Activated CD4-positive, alpha-beta T cell treated with anti-CD3 and anti-CD28 coated beads, Interleukin-2, Interleukin-4, amounts not matched to agents 100 ng/mL and 50 ng/mL, durations not matched to agents 16 hours and 8 hours (primary cell): ENCODE measurements around the gene KRT17.
A peak's percentile ranks its signal among the peaks of the same experiment; 100 is the strongest.

Experiments
- DNase-seq: peaks from one replicate; pipeline ENCODE4 v3.0.0-alpha.2; 2020; ENCODE audit warnings: low spot score

The KRT17 gene

DNA sequence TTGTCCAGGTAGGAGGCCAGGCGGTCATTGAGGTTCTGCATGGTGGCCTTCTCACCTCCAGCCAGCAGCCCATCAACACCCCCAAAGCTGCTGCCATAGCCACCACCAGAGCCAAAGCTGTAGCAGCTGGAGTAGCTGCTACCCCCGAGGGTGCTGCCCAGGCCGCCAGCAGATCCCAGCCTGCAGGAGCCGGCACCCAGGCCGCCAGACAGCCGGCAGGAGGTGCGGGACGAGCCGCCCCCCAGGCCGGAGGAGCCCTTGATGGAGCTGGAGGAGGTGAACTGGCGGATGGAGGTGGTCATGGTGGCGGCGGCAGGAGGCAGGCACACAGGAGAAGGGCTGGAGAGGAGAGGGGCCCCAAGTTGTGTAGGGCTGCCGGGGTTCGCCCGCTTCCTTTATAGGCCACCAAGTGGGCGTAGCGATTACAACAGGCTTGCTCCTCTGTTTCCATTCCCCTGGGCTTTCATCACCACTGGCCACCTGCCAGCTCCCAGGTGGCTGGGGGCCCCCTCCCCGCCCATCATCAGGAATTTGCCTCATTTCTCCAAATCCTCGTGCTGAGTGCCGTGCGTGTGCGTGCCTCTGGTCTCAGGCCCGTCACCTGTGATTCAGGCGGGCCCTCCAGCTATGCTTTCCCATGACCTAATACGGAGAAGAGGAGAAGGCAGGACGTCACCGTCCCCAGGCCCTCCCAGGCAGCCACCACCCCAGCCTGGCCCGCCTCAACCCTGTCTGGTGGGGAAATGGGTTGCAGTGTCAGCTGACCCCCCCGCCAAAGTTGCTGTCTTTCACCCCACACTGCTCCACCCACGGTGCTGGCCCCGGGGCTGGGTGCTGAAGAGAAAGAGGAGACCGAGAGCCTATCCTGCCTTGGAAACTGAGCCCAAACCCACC, at the start of gene KRT17:
Gene KRT17 (minus strand): TSS at position 368 of the 894 bp plus-strand sequence. CDS start 66 bp downstream, at position 302.
- DNase-seq: no peak

GRCh38 chr17:41672153-41672552, 47.8 kb upstream of the KRT17 start:
- DNase-seq: no peak

DNA sequence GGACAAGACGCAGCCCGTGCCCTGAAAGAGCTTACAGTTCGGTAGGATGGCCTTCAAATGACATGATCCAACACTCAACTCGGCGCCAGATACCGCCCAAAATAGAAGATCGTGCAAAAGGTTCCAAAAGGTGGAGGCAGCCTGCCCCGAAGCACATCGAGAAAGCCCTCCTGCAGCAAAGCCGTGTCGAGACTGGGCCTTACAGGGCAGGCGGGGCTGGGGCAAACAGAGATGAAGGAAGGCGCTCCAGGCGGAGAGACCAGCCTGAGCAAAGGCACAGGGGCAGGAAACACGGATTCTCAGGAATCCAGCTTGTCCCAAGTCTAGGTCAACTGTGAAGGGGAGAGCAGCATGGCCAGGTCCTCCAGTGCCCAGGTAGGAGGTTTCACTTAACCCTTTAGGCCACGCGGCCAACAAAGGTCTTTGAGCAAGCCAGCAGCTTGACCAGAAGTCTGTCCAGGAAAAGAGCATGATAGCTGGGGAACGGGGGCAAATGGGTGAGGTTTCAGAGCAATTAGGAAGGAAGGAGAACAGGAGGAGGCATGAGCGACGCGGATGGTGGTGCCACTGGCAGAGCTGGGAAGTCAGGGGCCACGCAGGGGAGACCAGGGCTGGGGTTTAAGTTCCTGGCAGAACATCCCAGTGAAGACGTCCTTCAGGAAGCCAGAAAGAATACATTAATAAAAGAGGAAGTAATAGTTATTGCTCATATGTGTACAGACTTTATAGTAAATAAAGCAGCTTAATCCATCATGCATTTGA, 43.1 kb upstream of the KRT17 start:
- no peak for DNase-seq

DNA sequence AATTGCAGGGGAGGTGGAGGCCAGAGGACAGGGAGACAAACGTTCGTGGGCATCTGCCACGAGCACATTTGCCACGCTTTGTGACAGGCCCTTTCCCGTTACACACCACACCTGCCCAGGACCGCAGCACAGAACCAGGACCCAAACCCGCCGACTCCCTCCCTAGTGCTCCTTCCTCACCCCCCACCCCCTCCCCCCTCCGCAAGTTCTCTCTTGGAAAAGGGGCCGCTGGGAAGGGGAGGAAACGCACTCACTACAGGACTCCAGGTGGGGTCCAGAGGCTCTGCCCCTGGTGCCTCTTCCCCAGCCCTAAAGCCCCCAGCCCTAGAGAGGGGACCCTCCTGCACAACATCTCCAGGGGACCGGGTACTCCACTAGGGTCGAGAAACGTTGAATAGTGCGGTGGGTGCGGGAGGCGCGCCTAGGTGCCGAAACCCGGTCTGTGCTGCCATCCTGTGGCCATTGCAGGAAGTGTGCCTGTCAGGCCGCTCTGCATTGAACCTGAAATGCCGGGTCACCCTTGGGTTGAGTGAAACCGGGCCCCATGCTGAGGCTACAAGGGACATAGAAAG, 42.4 kb upstream of the KRT17 start:
- peak; percentile 91 for DNase-seq

- DNase-seq: peak; percentile 64
Measured at GRCh38 chr17:41666237-41666641, 41.9 kb upstream of the KRT17 start.

DNA sequence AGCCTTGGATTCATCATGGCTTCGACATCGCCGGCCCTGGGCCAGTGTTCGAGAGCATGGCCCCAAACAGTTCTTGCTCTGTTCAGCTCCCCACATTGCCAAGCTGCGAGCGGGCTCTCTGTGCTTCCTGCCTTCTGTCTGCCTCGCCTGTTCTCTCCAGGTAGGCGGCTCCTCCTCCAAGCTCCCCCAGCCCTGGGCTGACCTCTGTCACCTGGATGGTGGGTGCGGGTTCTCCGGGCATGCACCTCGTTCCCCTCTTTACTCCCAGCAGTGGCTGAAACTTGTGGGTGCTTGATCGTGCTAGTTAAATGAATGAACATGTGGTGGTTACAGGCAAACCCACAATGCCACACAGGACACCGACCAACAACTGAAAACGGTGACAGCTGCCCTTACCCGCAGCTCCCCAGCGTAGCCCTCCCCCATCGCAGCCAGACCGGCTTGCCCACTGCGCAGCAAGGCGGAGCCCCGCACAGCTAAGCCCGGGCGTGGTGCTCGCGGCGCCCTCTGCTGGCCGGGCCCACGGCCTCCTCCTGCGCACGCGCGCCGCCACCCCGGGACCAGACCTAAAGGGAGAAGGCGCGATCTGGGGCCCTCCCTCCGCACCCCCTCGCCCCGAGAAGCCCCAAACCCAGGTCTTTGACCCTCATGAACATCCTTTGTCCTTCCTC, 41.3 kb upstream of the KRT17 start:
- DNase-seq: peak; percentile 91

- no peak for DNase-seq
Measured at GRCh38 chr17:41664587-41665565, 40.5 kb upstream of the KRT17 start.

GRCh38 chr17:41664172-41664457, 39.7 kb upstream of the KRT17 start:
- no peak for DNase-seq

DNA sequence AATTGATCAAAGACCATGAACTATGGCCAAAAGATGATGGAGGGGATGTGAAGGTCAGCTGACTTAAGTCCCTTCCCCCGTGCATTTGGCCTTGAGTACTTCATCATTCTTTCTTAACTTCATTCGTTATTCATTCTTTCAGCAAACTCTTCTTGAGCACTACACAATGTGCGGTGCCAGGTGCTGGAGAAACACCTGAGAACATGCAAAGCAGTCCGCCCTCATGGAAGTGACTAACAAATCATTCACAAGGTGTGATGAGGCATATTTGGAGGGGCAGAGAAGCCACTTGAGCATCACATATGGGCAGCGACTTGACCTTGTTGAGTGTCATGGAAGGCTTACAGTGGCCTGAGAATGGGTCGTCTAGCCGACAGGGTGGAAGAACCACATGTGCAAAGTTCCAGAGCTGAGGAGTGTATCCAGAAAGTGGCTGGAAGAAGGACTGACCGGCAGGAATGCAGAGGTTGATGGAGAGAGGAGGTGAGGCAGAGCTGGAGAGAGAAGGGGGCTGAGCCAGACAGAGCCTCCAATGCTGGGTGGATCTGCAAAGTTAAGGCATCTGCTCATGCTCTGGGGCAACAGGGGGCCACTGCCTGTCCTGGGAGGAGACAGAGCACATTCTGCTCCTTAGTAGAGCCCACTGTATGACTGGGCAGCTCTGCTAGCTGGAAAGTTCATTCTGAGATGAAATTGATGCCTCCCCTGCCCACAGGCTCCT, 39.2 kb upstream of the KRT17 start:
- DNase-seq: no peak

DNA sequence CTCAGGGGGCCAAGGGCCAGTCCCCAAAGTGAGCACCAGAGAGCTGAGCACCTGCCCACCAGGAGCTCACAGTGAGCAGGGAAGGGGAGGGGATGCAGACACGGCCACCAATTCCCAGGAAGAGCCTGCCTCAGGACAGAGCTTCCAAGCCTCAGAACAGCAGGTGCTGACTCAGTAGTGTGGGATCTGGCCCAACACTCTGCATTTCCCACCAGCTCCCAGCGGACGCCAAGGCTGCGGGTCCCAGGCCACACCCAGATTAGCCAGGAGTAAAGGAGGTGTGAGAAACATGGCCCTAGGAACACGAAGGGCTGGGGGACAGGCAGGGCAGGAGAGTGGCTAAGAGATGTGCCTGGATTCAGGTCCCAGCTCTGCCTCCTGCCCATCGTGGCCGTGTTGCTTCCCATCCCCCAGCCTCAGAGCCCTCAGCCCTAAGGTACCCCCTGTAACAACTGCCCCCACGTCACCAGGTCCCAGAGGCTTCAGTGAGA, 35.9 kb upstream of the KRT17 start:
- DNase-seq: no peak

- no peak for DNase-seq
Measured at GRCh38 chr17:41659427-41660212, 35.2 kb upstream of the KRT17 start.

DNA sequence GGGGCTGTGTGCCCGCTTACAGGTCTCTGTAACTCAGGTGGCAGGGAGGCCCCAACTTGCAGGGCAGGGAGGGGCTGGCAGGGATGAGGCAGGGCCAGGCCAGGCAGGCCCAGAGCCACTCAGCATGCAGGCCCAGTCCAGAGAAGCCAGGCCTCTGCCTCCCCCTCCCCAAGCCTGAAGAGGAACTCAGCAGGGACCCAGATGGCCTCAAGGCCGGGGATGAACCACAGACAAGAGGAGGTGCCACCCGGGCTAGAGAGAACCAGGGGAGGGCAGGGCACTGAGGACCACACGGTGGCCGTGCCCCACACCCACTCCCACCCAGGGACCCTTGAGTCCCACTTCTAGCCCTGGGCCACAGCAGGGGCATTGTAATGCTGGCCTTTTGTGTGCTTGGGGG, 34.5 kb upstream of the KRT17 start:
- DNase-seq: no peak

DNA sequence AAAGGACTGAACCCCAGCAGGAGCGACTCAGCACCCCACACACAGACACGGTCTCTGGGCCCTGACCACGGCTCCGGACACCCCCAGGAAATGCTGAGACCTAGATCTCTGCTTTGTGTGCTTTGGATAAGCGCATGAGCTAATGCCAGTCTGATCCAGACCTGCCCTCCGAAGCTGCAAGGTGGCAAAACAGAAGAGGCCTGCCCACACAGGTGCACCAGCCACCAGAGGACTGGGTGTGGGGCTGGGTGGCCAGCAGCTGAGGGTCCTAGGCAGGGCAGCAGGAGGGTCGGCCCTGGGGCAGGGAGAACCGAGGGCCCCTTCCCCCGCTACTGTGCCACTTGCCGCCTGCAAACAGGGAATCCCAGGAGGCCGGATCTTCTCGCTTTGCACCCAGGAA, 33.6 kb upstream of the KRT17 start:
- DNase-seq: no peak

DNA sequence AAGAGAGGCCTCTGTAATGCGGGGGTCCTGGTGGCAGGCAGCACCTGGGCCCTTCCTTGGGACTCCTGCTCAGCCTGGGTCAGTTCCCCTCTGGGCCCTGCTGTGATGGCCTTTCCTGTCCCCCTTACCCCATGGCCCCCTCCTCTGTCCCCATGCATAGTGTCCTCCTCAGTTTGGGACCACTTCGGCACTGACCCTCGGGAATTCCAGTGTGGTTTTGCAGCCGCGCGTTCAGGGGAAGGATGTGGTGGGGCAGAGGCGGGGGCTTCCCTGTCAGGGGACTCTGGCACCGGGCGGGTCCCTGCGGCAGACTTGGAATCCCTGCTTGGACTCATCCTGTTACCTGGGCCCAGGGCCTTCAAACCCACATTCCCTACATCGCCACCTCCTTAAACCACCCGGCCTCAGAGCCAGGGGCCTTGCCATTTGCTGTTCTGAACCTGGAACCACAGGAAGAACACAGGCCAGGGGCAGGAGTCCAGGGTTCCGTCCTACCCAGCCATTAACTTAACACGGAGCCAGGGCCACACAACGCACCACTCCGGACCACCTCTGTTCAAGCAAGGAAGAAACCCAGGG, 32.9 kb upstream of the KRT17 start:
- no peak for DNase-seq

DNA sequence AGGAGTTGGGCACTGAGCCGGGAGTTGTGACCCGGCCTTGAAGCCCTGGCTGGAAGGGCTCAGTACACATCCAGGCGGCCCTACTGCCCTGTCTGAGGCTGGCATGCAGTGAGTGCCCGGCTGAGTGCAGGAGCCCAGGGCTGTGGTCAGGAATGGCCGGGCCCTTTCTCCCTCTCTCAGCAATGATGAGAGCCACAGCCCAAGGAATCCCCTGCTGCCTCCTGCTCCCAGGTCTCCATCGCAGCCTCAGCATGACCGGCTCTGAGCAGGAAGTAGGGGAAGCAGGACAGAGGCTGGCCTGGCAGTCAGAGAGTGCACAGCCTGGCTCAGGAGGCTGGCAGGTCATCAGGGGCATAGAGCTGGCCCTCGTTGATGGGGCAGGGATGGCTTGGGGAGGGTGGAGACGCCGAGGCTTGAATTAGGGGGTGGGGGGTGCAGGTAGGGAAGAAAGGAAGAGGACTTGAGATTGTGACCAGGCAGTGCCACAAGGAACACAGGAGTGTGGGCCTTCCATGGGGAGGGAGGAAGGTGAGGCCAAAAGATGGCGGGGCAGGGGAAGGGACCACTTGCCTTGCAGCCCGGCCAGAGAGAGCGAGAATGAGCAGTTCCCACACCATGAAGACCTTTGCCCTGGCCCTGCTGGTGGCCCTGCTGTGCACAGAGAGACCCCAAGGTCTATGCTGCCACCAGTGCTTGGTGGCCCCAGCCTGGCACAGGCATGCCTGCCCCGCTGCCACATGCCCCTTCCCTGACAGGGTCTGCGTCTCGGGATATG, 32.1 kb upstream of the KRT17 start:
- no peak for DNase-seq

- no peak for DNase-seq
Measured at GRCh38 chr17:41655611-41656111, 31.3 kb upstream of the KRT17 start.

DNA sequence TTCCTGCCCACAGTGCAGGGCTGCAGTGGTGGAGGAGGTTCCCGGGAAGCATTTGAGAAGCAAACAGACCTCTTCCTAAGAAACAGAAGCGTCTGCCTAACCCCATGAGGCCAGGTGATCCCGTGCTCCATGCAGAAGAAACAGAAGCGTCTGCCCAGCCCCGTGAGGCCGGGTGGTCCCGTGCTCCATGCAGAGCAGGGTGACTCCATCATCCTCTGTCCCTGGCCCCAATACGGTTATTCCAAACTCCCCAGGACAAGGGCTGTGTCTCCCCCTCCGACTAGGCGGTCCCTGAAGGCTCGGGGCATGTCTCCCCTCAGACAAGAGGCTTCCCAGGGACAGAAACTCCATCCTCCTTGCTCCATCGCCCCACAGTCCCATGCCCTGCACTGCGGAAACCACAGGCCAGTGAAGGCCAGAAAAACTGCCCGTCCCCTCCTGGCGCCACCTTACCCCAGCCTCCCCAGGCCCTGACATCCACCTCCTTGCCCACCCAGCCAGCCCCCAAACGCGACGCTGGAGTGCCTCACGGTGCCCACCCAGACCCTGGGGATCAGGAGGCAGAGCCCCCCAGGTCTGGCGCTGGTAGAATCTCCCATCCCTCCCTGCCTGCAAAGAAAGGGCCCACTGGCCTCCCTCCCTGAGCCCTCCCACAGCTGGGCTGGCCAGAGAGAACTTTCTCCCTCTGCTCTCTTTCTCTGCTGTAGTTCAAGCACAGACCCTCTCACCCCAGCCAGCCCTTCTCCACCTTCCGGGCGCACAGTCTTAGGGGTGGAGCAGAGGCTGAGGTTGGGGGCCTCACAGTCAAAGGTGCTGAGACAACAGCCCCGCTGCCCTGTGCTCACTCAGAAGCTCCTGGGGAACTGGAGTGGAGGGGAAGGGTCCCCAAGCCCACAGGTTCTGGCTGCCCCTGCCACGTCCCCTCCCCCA, 30.6 kb upstream of the KRT17 start:
- no peak for DNase-seq
